ENCODE data around the gene SAFB.

GRCh38 chr19:5588906-5589676 lies 33.8 kb upstream of the SAFB start:
- TF ChIP-seq CTCF (conservative IDR thresholded peaks at IDR 0.05; ENCODE audit: low read length), result no peak
- no peak for TF ChIP-seq EZH2phosphoT487 (IDR thresholded peaks at IDR 0.05; ENCODE audit: borderline replicate concordance)

All from Loucy (cell line).